ENCODE data around the gene PARP1.

The PARP1 gene

DNA sequence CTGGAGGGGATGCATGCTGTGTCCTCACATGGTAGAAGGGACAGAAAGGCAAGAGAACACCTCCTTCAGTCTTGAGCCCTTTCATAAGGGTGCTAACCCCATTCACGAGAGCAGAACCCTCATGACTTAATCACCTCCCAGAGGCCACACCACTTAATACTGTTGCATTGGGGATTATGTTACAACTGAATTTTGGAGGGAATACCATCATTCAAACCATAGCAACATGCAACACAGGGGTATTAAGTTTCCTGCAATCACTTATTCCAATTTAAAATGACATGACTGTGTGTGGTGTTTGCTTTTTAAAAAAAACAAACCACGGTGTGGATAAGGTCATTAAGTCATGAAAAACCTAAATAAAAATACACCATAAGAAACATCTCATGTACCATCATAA is 95.8 kb downstream of the PARP1 start:
- DNase-seq (ENCODE audit: low read depth in 1 of 2, low spot score in 1 of 2) = no peak

DNA sequence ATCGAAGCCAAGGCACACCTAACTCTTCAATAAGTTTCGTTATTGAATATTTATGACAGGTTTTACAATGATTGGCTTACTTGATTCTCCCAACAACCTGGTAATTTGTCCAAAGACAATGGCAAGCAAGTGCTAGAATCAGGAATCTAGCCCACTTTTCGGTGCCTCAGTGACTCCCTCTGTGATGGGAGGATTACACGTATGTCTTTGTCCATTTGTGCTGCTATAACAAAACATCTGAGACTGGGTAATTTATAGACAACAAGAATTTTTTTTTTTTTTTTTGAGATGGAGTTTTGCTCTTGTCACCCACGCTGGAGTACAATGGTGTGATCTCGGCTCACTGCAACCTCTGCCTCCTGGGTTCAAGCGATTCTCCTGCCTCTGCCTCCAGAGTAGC is 96.5 kb downstream of the PARP1 start:
- no peak for DNase-seq (ENCODE audit: low read depth in 1 of 2, low spot score in 1 of 2)

Measured in activated CD4-positive, alpha-beta T cell treated with anti-CD3 and anti-CD28 coated beads, Interleukin-2, amount 50 U/mL, for 24 hours (primary cell).